Measurements from ENCODE around the gene ABHD8. TPM values are rescaled to one million over a fixed set of nuclear protein-coding genes. Genes with fewer than 3 reads are reported as not detected.

The ABHD8 gene
- total RNA-seq, 1 experiment from 2014 or later = 5.2 TPM

DNA sequence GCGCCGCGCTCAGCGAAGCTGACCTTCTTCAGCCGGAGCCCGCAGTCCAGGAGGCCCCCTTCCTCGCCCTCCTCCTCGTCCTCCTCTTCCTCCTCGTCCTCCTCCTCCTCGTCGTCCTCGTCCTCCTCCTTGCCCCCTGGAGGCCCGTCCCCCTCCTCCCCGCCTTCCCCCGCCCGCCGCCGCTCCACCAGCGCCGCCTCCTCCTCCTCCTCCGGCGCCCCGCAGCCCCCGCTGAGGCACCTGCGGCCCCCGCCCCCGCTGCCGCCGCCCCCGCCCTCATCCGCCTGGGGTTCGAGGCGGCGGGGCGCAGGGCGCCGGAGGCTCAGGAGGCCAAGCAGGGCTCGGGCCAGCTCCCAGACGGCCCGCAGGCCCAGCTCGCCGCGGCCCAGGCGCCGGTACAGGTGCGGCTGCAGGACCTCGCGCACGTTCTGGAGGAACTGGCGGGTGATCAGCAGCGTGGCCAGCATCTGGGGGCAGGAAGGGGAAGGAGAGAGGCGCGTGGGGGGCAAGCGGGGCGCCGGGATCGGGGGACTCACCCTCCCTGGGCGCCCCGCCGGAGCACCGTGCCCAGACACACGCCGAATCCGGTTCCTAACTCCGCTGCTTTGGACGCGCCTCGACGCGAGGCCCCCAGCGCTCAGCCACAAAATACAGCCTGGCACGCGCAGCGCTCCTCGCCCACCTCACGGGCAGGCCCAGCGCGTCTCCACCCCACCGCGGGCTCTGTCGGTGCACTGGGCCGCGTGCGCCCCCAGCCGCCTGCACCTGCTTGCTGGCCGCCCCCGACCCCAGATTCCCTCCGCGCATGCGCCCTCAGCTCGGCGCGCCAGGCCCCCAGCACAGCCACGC, 25.5 kb upstream of the ABHD8 start:
- DNase-seq (ENCODE audit: low read depth in 1 of 2, low spot score in 2 of 2) = no peak
- Histone ChIP-seq H3K4me3 (no peak overlapping the region), H3K27ac (no peak overlapping the region), H3K4me1 (replicated peaks) (peaks cover 21% of the 10 kb centered on the region), H3K9me3 (replicated peaks) (no peaks in the 10 kb centered on the region; the same call in 1 of the 2 replicates), H3K27me3 (replicated peaks) (no peaks in the 10 kb centered on the region), H3K36me3 (peaks cover 17% of the 10 kb centered on the region)

GRCh38 chr19:17327654-17328516, 24.7 kb upstream of the ABHD8 start:
- peaks cover 15% of the 10 kb centered on the region for H3K36me3 ChIP-seq
- no peak overlapping the region for H3K27ac ChIP-seq
- no peak overlapping the region for H3K4me3 ChIP-seq
- DNase-seq (ENCODE audit: low read depth in 1 of 2, low spot score in 2 of 2) = no peak
- H3K4me1 ChIP-seq (replicated peaks) = peaks cover 20% of the 10 kb centered on the region
- no peaks in the 10 kb centered on the region; the same call in 1 of the 2 replicates for H3K9me3 ChIP-seq (replicated peaks)
- H3K27me3 ChIP-seq (replicated peaks) = no peaks in the 10 kb centered on the region

DNA sequence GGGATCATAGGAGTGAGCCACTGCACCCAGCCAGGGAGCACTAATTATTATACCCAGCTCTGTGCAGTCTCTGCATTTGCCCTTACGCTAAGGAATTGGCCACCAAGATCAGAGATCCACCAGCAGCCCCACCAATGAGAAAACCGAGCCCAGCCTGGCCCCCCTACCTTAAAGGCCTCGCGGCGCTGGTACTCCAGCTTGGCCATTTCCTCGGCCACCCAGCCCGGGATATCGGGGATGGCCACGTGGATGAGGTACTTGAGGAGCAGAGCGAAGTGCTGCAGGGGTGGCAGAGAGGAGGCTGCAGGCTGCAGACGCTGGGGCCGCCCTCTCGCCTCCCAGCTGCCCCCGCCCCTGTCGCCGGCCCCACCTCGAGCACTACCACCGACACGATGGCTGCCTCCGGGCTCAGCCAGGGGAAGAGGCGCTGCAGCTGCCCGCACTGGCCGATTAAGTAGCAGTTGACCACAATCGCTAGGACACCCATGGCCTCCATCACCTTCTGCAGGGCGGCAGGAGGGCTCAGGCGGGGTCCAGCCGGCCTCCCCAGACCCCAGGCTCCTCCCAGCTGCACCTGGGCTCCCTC, 23.9 kb upstream of the ABHD8 start:
- Histone ChIP-seq H3K4me1 (replicated peaks) (peaks cover 20% of the 10 kb centered on the region), H3K27me3 (replicated peaks) (no peaks in the 10 kb centered on the region), H3K4me3 (no peak overlapping the region), H3K9me3 (replicated peaks) (no peaks in the 10 kb centered on the region; the same call in 1 of the 2 replicates), H3K27ac (no peak overlapping the region), H3K36me3 (peaks cover 17% of the 10 kb centered on the region)
- DNase-seq (ENCODE audit: low read depth in 1 of 2, low spot score in 2 of 2) = no peak

DNA sequence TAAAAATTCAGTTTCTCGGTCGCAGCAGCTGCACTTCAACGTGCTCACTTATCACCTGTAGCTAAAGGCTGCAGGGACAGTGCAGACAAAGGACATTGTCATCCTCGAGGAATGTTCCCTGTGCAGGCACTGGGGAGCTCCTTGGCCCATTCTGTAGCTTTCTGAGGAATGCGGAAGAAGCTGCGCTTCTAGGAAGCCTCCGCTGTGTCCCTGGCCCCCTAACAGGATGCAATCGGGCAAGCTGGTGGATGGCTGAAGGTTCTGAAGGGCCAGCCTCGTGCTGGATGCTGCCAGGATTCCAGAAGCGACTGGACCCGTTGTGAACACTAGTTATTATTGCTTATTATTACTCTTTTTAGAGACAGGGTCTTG, 23.4 kb upstream of the ABHD8 start:
- no peaks in the 10 kb centered on the region; the same call in 1 of the 2 replicates for H3K9me3 ChIP-seq (replicated peaks)
- DNase-seq (ENCODE audit: low read depth in 1 of 2, low spot score in 2 of 2) = no peak
- no peak overlapping the region for H3K4me3 ChIP-seq
- H3K36me3 ChIP-seq = peaks cover 22% of the 10 kb centered on the region
- H3K27me3 ChIP-seq (replicated peaks) = no peaks in the 10 kb centered on the region
- peaks cover 20% of the 10 kb centered on the region for H3K4me1 ChIP-seq (replicated peaks)
- H3K27ac ChIP-seq = no peak overlapping the region

- Histone ChIP-seq H3K4me1 (replicated peaks) (peaks cover 20% of the 10 kb centered on the region), H3K27me3 (replicated peaks) (no peaks in the 10 kb centered on the region), H3K36me3 (peaks cover 28% of the 10 kb centered on the region), H3K9me3 (replicated peaks) (no peaks in the 10 kb centered on the region; the same call in 1 of the 2 replicates), H3K27ac (no peak overlapping the region), H3K4me3 (no peak overlapping the region)
- DNase-seq (ENCODE audit: low read depth in 1 of 2, low spot score in 2 of 2) = no peak
Measured at GRCh38 chr19:17325881-17326594, 22.8 kb upstream of the ABHD8 start.

GRCh38 chr19:17325133-17325532, 21.9 kb upstream of the ABHD8 start:
- Histone ChIP-seq H3K27ac (no peak overlapping the region), H3K4me3 (no peak overlapping the region), H3K4me1 (replicated peaks) (peaks cover 20% of the 10 kb centered on the region), H3K9me3 (replicated peaks) (no peaks in the 10 kb centered on the region; the same call in 1 of the 2 replicates), H3K36me3 (peaks cover 37% of the 10 kb centered on the region), H3K27me3 (replicated peaks) (no peaks in the 10 kb centered on the region)
- no peak for DNase-seq (ENCODE audit: low read depth in 1 of 2, low spot score in 2 of 2)

DNA sequence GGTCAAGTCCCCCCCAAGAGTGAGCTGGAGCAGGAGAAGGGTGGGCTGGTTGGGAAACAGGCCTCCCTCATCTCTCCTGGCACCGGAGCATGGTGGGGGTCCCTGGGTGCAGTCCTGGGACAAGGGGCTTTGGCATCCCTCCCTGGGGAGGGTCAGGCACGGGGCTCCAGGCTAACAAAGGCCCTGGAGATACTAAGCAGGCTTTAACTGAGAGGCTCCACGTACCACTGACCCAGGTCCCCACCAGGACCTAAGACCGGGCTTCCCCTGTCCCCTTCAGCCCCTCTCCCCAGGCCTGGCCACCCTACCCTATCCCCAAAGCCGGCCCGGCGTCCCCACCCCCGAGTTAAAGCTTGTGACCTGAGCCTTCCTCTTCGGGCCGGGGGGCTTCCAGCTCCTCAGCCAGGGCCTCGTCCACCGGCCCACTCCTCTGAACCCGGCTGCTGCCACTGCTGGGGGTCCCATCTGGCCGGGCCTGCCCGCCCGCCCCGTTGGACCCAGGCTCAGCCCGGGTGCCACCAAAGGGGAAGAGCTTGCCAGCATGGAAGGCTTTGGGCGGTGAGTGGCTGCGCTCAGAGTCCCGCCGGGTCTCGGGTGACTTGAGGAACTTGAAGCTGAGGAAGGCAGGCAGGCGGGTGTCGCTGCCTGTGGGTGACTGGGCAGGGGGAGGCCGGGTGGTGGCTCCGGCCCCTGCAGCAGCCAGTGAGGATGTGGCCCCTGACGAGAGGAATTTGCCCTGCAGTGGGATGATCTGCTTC, 21.3 kb upstream of the ABHD8 start:
- Histone ChIP-seq H3K36me3 (peaks cover 41% of the 10 kb centered on the region), H3K4me1 (replicated peaks) (peaks cover 20% of the 10 kb centered on the region), H3K4me3 (no peak overlapping the region), H3K9me3 (replicated peaks) (no peaks in the 10 kb centered on the region; the same call in 1 of the 2 replicates), H3K27me3 (replicated peaks) (no peaks in the 10 kb centered on the region), H3K27ac (no peak overlapping the region)
- no peak for DNase-seq (ENCODE audit: low read depth in 1 of 2, low spot score in 2 of 2)

DNA sequence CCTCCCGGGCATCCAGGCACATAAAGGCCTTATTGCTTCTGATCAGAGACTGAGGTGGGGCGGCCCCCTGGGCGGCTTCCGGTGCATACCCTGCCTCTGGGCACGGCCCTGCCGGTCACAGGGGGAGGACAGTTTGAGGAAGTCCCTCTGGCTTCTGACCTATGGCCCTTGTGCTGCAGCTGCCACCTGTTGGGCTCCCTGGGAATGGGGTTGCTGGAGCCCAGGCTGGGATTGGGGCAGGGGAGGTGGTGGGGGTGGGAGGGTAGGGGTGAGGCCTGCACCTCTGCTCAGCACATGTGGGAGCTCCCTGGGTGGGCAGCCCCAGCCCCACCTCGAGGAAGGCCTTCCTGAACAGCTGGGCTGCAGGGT, 20.7 kb upstream of the ABHD8 start:
- DNase-seq (ENCODE audit: low read depth in 1 of 2, low spot score in 2 of 2) = no peak
- H3K27me3 ChIP-seq (replicated peaks) = no peaks in the 10 kb centered on the region
- H3K4me3 ChIP-seq = no peak overlapping the region
- peaks cover 47% of the 10 kb centered on the region for H3K36me3 ChIP-seq
- H3K4me1 ChIP-seq (replicated peaks) = peaks cover 20% of the 10 kb centered on the region
- H3K9me3 ChIP-seq (replicated peaks) = no peaks in the 10 kb centered on the region; the same call in 1 of the 2 replicates
- no peak overlapping the region for H3K27ac ChIP-seq

GRCh38 chr19:17323300-17323963, 20.2 kb upstream of the ABHD8 start:
- H3K4me1 ChIP-seq (replicated peaks) = peaks cover 20% of the 10 kb centered on the region
- no peak overlapping the region for H3K27ac ChIP-seq
- no peaks in the 10 kb centered on the region for H3K27me3 ChIP-seq (replicated peaks)

DNA sequence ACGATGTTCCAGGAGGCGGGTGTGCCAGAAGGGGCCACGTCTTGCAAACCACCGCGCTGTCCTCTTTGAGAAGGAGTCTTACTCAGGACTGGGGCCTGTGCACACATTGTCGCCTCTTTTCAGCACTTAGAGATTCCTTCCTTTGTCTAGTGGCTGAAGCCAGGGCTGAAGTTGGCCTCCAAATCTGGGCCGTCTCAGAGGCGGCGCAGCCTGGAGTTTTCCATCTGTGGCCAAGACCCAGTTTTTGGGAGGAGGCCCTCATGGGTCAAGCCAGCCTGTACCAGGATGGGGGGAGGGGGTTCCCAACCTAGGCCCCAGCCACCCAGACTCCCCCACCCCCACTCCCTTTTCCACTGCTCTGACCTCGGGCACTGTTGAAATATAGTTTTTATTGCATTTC, 19.6 kb upstream of the ABHD8 start:
- H3K36me3 ChIP-seq = peaks cover 54% of the 10 kb centered on the region
- peaks cover 21% of the 10 kb centered on the region for H3K4me1 ChIP-seq (replicated peaks)
- H3K27ac ChIP-seq = no peak overlapping the region
- H3K27me3 ChIP-seq (replicated peaks) = no peaks in the 10 kb centered on the region
- no peak overlapping the region for H3K4me3 ChIP-seq
- DNase-seq (ENCODE audit: low read depth in 1 of 2, low spot score in 2 of 2) = no peak
- H3K9me3 ChIP-seq (replicated peaks) = no peaks in the 10 kb centered on the region; the same call in 1 of the 2 replicates

More at GRCh38 chr19:17323300-17323963, 20.2 kb upstream of the ABHD8 start:
- no peak for DNase-seq (ENCODE audit: low read depth in 1 of 2, low spot score in 2 of 2)
- no peak overlapping the region for H3K4me3 ChIP-seq
- no peaks in the 10 kb centered on the region; the same call in 1 of the 2 replicates for H3K9me3 ChIP-seq (replicated peaks)
- peaks cover 48% of the 10 kb centered on the region for H3K36me3 ChIP-seq

DNA sequence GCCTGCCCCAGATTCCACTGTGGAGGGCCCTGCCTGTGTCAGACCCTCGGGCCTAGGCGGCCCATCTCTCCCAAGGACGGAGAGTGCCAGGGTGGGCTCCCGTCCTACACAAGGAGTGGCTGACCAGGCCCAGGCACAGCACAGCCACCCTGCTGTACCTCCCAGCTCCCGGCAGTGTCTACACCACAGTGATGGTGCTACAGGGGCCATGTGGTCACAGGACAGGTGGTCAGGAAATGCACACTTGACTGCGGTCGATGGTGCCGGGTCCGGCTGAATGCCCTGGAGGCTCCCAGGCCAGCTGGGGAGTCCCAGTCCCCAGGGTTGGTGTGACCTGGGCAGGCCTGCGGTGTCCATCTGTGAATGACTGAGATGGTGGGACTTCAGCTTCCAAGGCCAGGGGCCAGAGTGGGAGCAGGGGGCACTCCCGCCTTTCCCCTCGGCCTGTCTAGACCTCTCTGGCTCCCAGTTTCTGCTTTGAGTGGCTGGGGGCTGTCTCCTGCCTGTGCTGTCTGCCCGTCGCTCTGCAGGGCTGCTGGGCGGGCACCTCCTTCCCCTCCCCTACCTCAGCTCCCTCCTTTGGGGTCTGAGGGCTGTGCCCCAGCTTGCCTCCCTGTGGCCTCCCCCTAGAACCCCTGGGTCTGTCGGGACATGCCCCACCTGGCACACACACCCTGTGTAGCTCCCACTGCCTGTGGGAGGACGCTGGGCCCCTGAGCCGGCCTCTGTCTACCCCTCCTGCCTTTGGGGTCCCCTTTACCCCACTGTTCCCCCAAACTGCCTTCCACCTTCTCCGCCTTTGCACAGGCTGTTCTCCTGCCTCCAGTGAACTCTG, 18.6 kb upstream of the ABHD8 start:
- no peaks in the 10 kb centered on the region for H3K9me3 ChIP-seq (replicated peaks)
- H3K4me1 ChIP-seq (replicated peaks) = peaks cover 28% of the 10 kb centered on the region
- no peak for DNase-seq (ENCODE audit: low read depth in 1 of 2, low spot score in 2 of 2)
- H3K4me3 ChIP-seq = no peak overlapping the region
- peaks cover 56% of the 10 kb centered on the region for H3K36me3 ChIP-seq
- H3K27me3 ChIP-seq (replicated peaks) = no peaks in the 10 kb centered on the region
- no peak overlapping the region for H3K27ac ChIP-seq

GRCh38 chr19:17320435-17320834, 17.2 kb upstream of the ABHD8 start:
- no peak for DNase-seq (ENCODE audit: low read depth in 1 of 2, low spot score in 2 of 2)
- no peaks in the 10 kb centered on the region for H3K9me3 ChIP-seq (replicated peaks)
- H3K36me3 ChIP-seq = peaks cover 70% of the 10 kb centered on the region
- peaks cover 14% of the 10 kb centered on the region for H3K4me1 ChIP-seq (replicated peaks)
- H3K27ac ChIP-seq = no peak overlapping the region
- no peaks in the 10 kb centered on the region for H3K27me3 ChIP-seq (replicated peaks)
- H3K4me3 ChIP-seq = no peak overlapping the region

Measured in SJSA1 (cell line).